ENCODE data around the gene EIF6. TPM values are rescaled to one million over a fixed set of nuclear protein-coding genes. Genes with fewer than 3 reads are reported as not detected.

EIF6 gene
- total RNA-seq, 2 experiments from 2014 or later = 24.9 to 25.8 TPM

- ChIA-PET CTCF (no interaction called here), POLR2A (interaction anchor here (1.4 kb wide), 1 partner anchor 12 kb away, joined by 3 read pairs; no protein-coding TSS in a partner anchor)
- Histone ChIP-seq H3K36me3 (ENCODE audit: insufficient read depth, low read length) (peaks cover 13% of the 10 kb centered on the region), H3K4me3 (ENCODE audit: low read length) (no peak overlapping the region), H3K27ac (ENCODE audit: low read depth in 1 of 2, low read length in 2 of 2) (no peak overlapping the region), H3K4me1 (ENCODE audit: insufficient read depth, low read length) (no peaks in the 10 kb centered on the region), H3K9me3 (ENCODE audit: control insufficient read depth in 1 of 2, insufficient read depth in 1 of 2, low read length in 2 of 2) (no peaks in the 10 kb centered on the region), H3K27me3 (ENCODE audit: control insufficient read depth in 1 of 2, insufficient read depth in 2 of 2, low read length in 2 of 2) (no peaks in the 10 kb centered on the region)
- Mint-ChIP-seq H3K36me3 (ENCODE audit: low read depth) (peaks cover 45% of the 10 kb centered on the region), H3K9me3 (no peaks in the 10 kb centered on the region), H3K27ac (no peak overlapping the region), H3K27me3 (no peaks in the 10 kb centered on the region), H3K4me1 (ENCODE audit: low read depth) (peaks cover 5% of the 10 kb centered on the region), H3K4me3 (no peak overlapping the region)
- no peak for TF ChIP-seq CTCF (IDR thresholded peaks at IDR 0.05)
- intact Hi-C loops (cut with DNase I, micrococcal nuclease) = no loop called here
- ATAC-seq (ENCODE audit: poor library complexity) (no peak), DNase-seq (no peak)
These were observed 24.1 kb downstream of the EIF6 start for GRCh38 chr20:35260426-35260825.

- intact Hi-C loops (cut with DNase I, micrococcal nuclease) = no loop called here
- Histone ChIP-seq H3K9me3 (ENCODE audit: control insufficient read depth in 1 of 2, insufficient read depth in 1 of 2, low read length in 2 of 2) (no peaks in the 10 kb centered on the region), H3K27me3 (ENCODE audit: control insufficient read depth in 1 of 2, insufficient read depth in 2 of 2, low read length in 2 of 2) (no peaks in the 10 kb centered on the region), H3K27ac (ENCODE audit: low read depth in 1 of 2, low read length in 2 of 2) (no peak overlapping the region), H3K4me1 (ENCODE audit: insufficient read depth, low read length) (peaks cover 13% of the 10 kb centered on the region), H3K4me3 (ENCODE audit: low read length) (no peak overlapping the region), H3K36me3 (ENCODE audit: insufficient read depth, low read length) (peaks cover 11% of the 10 kb centered on the region)
- H3K4me1 Mint-ChIP-seq (ENCODE audit: low read depth) = peaks cover 2% of the 10 kb centered on the region
- CTCF ChIA-PET = no interaction called here
- TF ChIP-seq CTCF (IDR thresholded peaks at IDR 0.05) = no peak
- H3K27me3 Mint-ChIP-seq = no peaks in the 10 kb centered on the region
- H3K9me3 Mint-ChIP-seq = no peaks in the 10 kb centered on the region
- no peak overlapping the region for H3K27ac Mint-ChIP-seq
- peaks cover 38% of the 10 kb centered on the region for H3K36me3 Mint-ChIP-seq (ENCODE audit: low read depth)
- no peak for ATAC-seq (ENCODE audit: poor library complexity)
- POLR2A ChIA-PET = no interaction called here
- no peak for DNase-seq
- H3K4me3 Mint-ChIP-seq = no peak overlapping the region
These were observed 27.2 kb downstream of the EIF6 start for GRCh38 chr20:35257175-35257909.

- peaks cover 19% of the 10 kb centered on the region for H3K4me1 Mint-ChIP-seq (ENCODE audit: low read depth)
- H3K9me3 Mint-ChIP-seq = no peaks in the 10 kb centered on the region
- H3K4me3 Mint-ChIP-seq = no peak overlapping the region
- ChIA-PET CTCF (no interaction called here), POLR2A (no interaction called here)
- ATAC-seq (ENCODE audit: poor library complexity) (no peak), DNase-seq (no peak)
- Histone ChIP-seq H3K4me1 (ENCODE audit: insufficient read depth, low read length) (peaks cover 36% of the 10 kb centered on the region), H3K4me3 (ENCODE audit: low read length) (no peak overlapping the region), H3K9me3 (ENCODE audit: control insufficient read depth in 1 of 2, insufficient read depth in 1 of 2, low read length in 2 of 2) (no peaks in the 10 kb centered on the region), H3K27ac (ENCODE audit: low read depth in 1 of 2, low read length in 2 of 2) (no peak overlapping the region), H3K27me3 (ENCODE audit: control insufficient read depth in 1 of 2, insufficient read depth in 2 of 2, low read length in 2 of 2) (no peaks in the 10 kb centered on the region), H3K36me3 (ENCODE audit: insufficient read depth, low read length) (peaks cover 5% of the 10 kb centered on the region)
- H3K36me3 Mint-ChIP-seq (ENCODE audit: low read depth) = peaks cover 32% of the 10 kb centered on the region
- intact Hi-C loops (cut with DNase I, micrococcal nuclease) = no loop called here
- no peak for TF ChIP-seq CTCF (IDR thresholded peaks at IDR 0.05)
- no peak overlapping the region for H3K27ac Mint-ChIP-seq
- H3K27me3 Mint-ChIP-seq = no peaks in the 10 kb centered on the region
These were observed 30.0 kb downstream of the EIF6 start for GRCh38 chr20:35254448-35254999.
